ENCODE data around the gene FRZB.

Gene FRZB

GRCh38 chr2:182864949-182865570, 1.4 kb downstream of the FRZB start:
- DNase-seq (ENCODE audit: low spot score) = no peak
- in situ Hi-C loops (cut with MboI; ENCODE audit: low pct_unique_long_range_greater_than_20kb, low sequenced_read_pairs, unreplicated experiment) = no loop called here
- no peak for TF ChIP-seq CTCF (IDR thresholded peaks at IDR 0.05; ENCODE audit: extremely low read depth, insufficient read depth, missing control alignments)

- no peak for DNase-seq (ENCODE audit: low spot score)
- no peak for TF ChIP-seq CTCF (IDR thresholded peaks at IDR 0.05; ENCODE audit: extremely low read depth, insufficient read depth, missing control alignments)
- in situ Hi-C loops (cut with MboI; ENCODE audit: low pct_unique_long_range_greater_than_20kb, low sequenced_read_pairs, unreplicated experiment) = no loop called here
Observed at GRCh38 chr2:182863642-182864041, 2.8 kb downstream of the FRZB start.

GRCh38 chr2:182862091-182862490, 4.3 kb downstream of the FRZB start:
- in situ Hi-C loops (cut with MboI; ENCODE audit: low pct_unique_long_range_greater_than_20kb, low sequenced_read_pairs, unreplicated experiment) = no loop called here
- no peak for DNase-seq (ENCODE audit: low spot score)
- TF ChIP-seq CTCF (IDR thresholded peaks at IDR 0.05; ENCODE audit: extremely low read depth, insufficient read depth, missing control alignments) = no peak

GRCh38 chr2:182860858-182861257, 5.6 kb downstream of the FRZB start:
- no peak for DNase-seq (ENCODE audit: low spot score)
- TF ChIP-seq CTCF (IDR thresholded peaks at IDR 0.05; ENCODE audit: extremely low read depth, insufficient read depth, missing control alignments) = no peak

GRCh38 chr2:182858671-182859070, 7.8 kb downstream of the FRZB start:
- DNase-seq (ENCODE audit: low spot score) = no peak
- no peak for TF ChIP-seq CTCF (IDR thresholded peaks at IDR 0.05; ENCODE audit: extremely low read depth, insufficient read depth, missing control alignments)
- in situ Hi-C loops (cut with MboI; ENCODE audit: low pct_unique_long_range_greater_than_20kb, low sequenced_read_pairs, unreplicated experiment) = no loop called here

More at GRCh38 chr2:182860858-182861257, 5.6 kb downstream of the FRZB start:
- in situ Hi-C loops (cut with MboI; ENCODE audit: low pct_unique_long_range_greater_than_20kb, low sequenced_read_pairs, unreplicated experiment) = no loop called here

- in situ Hi-C loops (cut with MboI; ENCODE audit: low pct_unique_long_range_greater_than_20kb, low sequenced_read_pairs, unreplicated experiment) = no loop called here
- DNase-seq (ENCODE audit: low spot score) = no peak
- TF ChIP-seq CTCF (IDR thresholded peaks at IDR 0.05; ENCODE audit: extremely low read depth, insufficient read depth, missing control alignments) = no peak
Observed at GRCh38 chr2:182855376-182855775, 11.1 kb downstream of the FRZB start.

Measured in GM13977 (cell line).